GM12891 (cell line): ENCODE measurements around the gene LCN6.
"Not testable (repeated sequence)": the region's sequence is repeated elsewhere in the genome, so short reads cannot be mapped to it uniquely, and the experiment has no call there.

Experiments used
- DNase-seq: peaks from one replicate; pipeline ENCODE4 v3.0.0; 2011; ENCODE audit warnings: low spot score; ENCODE audit not compliant: insufficient read length
- FAIRE-seq: peaks from 2 replicates; lab custom pipeline; 2011; peaks lifted over from hg19 to GRCh38; lab: Jason Lieb, UNC
- PAX5 ChIP-seq: IDR thresholded peaks from 2 replicates; pipeline ENCODE4 v1.6.1; 2011; ENCODE audit warnings: low read length, moderate library complexity, mild to moderate bottlenecking; ENCODE audit not compliant: insufficient read depth, severe bottlenecking
- POLR2A ChIP-seq: IDR thresholded peaks from 2 replicates; pipeline ENCODE4 v1.6.1; 2011; ENCODE audit warnings: low read depth, low read length, control low read depth
- POLR2AphosphoS5 ChIP-seq: IDR thresholded peaks from 2 replicates; pipeline ENCODE4 v1.6.1; 2011; ENCODE audit warnings: low read depth, low read length, control low read depth
- POU2F2 ChIP-seq: IDR thresholded peaks from 2 replicates; pipeline ENCODE4 v1.6.1; 2011; ENCODE audit warnings: low read depth, mild to moderate bottlenecking, control low read depth, low read length, moderate library complexity
- SPI1 ChIP-seq: IDR thresholded peaks from 2 replicates; pipeline ENCODE4 v1.6.1; 2011; ENCODE audit warnings: low read depth, low read length, control low read depth
- TAF1 ChIP-seq: IDR thresholded peaks from 2 replicates; pipeline ENCODE4 v1.6.1; 2011; ENCODE audit warnings: low read depth, low read length, control low read depth

LCN6 gene

GRCh38 chr9:136711751-136712689 is 36.3 kb downstream of the LCN6 start, which contains the start of gene DIPK1B:
Gene DIPK1B, plus strand, starts transcription at chr9:136712572. Its CDS starts 94 bp downstream, at chr9:136712666.
- TF ChIP-seq PAX5 (no peak), POLR2A (no peak), POLR2AphosphoS5 (no peak)
- DNase-seq (no peak), FAIRE-seq (no peak)

- FAIRE-seq, DNase-seq: not testable (repeated sequence)
Measured at GRCh38 chr9:136711219-136711648, 37.1 kb downstream of the LCN6 start.

GRCh38 chr9:136710543-136710942 is 37.8 kb downstream of the LCN6 start:
- DNase-seq, result no peak
- TF ChIP-seq TAF1 (no peak), POU2F2 (no peak), PAX5 (no peak), SPI1 (no peak), POLR2AphosphoS5 (no peak), POLR2A (no peak)
- no peak for FAIRE-seq

GRCh38 chr9:136709454-136710109 is 38.7 kb downstream of the LCN6 start:
- FAIRE-seq (no peak), DNase-seq (no peak)
- no peak for TF ChIP-seq POLR2AphosphoS5
- no peak for TF ChIP-seq POLR2A
- no peak for TF ChIP-seq SPI1
- TF ChIP-seq TAF1, result no peak
- no peak for TF ChIP-seq POU2F2
- no peak for TF ChIP-seq PAX5

GRCh38 chr9:136707849-136708517 is 40.3 kb downstream of the LCN6 start:
- TF ChIP-seq PAX5 (no peak), SPI1 (no peak), POLR2AphosphoS5 (no peak), POLR2A (no peak), TAF1 (no peak), POU2F2 (no peak)
- FAIRE-seq, result no peak
- DNase-seq, result no peak

GRCh38 chr9:136707011-136707410 is 41.3 kb downstream of the LCN6 start:
- FAIRE-seq (no peak), DNase-seq (no peak)
- no peak for TF ChIP-seq POLR2AphosphoS5
- no peak for TF ChIP-seq TAF1
- no peak for TF ChIP-seq SPI1
- TF ChIP-seq POU2F2, result no peak
- TF ChIP-seq POLR2A, result no peak
- no peak for TF ChIP-seq PAX5

GRCh38 chr9:136705564-136705963 is 42.8 kb downstream of the LCN6 start:
- FAIRE-seq, result no peak
- no peak for TF ChIP-seq POLR2AphosphoS5
- no peak for DNase-seq

- not testable (repeated sequence) for FAIRE-seq, DNase-seq
Measured at GRCh38 chr9:136704741-136705140, 43.6 kb downstream of the LCN6 start.

GRCh38 chr9:136703276-136703860 is 45.0 kb downstream of the LCN6 start:
- DNase-seq (no peak), FAIRE-seq (peak; percentile 80)
- TF ChIP-seq POLR2A, result no peak
- TF ChIP-seq SPI1, result peak; percentile 26; the same call in 1 of the 2 replicates

- FAIRE-seq (no peak), DNase-seq (no peak)
- TF ChIP-seq POU2F2 (no peak), SPI1 (no peak)
Measured at GRCh38 chr9:136701668-136702053, 46.7 kb downstream of the LCN6 start.
